Fibroblast of lung (primary cell): ENCODE data around the gene SCIMP.

Experiments
- EZH2 ChIP-seq: IDR thresholded peaks from 2 replicates; pipeline ENCODE4 v1.5.1; 2012; ENCODE audit warnings: low read length, control low read depth, mild to moderate bottlenecking; ENCODE audit errors: missing control alignments
- TF ChIP-seq, protein P1 (sequence below), 2 donors: IDR thresholded peaks in 1 of 2; conservative IDR thresholded peaks in 1 of 2; 1 replicate in 1 of 2; 2 replicates in 1 of 2; pipeline ENCODE4 v1.5.1; 2011 to 2012; ENCODE audit warnings: low read length in 2 of 2, control low read depth in 1 of 2, inconsistent platforms in 1 of 2, low read depth in 1 of 2, mild to moderate bottlenecking in 1 of 2

- TF ChIP-seq, protein P1, sequence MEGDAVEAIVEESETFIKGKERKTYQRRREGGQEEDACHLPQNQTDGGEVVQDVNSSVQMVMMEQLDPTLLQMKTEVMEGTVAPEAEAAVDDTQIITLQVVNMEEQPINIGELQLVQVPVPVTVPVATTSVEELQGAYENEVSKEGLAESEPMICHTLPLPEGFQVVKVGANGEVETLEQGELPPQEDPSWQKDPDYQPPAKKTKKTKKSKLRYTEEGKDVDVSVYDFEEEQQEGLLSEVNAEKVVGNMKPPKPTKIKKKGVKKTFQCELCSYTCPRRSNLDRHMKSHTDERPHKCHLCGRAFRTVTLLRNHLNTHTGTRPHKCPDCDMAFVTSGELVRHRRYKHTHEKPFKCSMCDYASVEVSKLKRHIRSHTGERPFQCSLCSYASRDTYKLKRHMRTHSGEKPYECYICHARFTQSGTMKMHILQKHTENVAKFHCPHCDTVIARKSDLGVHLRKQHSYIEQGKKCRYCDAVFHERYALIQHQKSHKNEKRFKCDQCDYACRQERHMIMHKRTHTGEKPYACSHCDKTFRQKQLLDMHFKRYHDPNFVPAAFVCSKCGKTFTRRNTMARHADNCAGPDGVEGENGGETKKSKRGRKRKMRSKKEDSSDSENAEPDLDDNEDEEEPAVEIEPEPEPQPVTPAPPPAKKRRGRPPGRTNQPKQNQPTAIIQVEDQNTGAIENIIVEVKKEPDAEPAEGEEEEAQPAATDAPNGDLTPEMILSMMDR (conservative IDR thresholded peaks at IDR 0.05 in 1 of 2, IDR thresholded peaks at IDR 0.05 in 1 of 2; ENCODE audit: low read depth in 1 of 2, low read length in 2 of 2), result no peak
- no peak for TF ChIP-seq EZH2
Measured at GRCh38 chr17:5198472-5198871, 36.2 kb downstream of the SCIMP start.
